ENCODE measurements around the gene FGFR3. TPM values are rescaled to one million over a fixed set of nuclear protein-coding genes. Genes with fewer than 3 reads are reported as not detected.

The FGFR3 gene
- total and polyA plus RNA-seq, 10 of the 15 experiments (the other 5 are each of a cell fraction or from before 2014, with no cell fraction given): 0.05 to 0.33 (median 0.18) TPM; not detected in 6

DNA sequence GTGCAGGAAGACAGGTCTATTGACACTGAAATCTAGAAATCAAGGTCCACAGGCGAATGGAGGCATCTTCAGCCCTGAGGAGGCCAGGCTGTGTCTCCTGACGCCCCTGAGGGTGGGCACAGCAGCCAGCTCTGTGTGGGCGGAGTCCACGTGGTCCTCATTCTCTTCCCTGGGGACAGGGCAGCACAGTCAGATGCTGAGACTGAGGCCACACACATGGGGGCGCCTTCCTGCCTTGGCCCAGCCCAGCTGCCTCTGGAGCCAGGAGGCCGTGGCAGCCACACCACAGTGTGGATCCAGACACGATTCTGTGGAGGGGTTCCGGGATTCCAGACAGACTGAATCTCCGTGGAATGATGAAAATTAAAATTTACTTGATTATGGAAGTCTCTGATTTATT, 20.8 kb downstream of the FGFR3 start:
- H3K79me2 ChIP-seq (ENCODE audit: control insufficient read depth, insufficient read depth, low read length): no peaks in the 10 kb centered on the region
- SMC1A ChIA-PET (ENCODE audit: uncharacterized antibody, unreplicated experiment): no interaction called here
- no peak overlapping the region for H3K4me2 ChIP-seq (ENCODE audit: control insufficient read depth, insufficient read depth)
- H3K36me3 ChIP-seq (ENCODE audit: control insufficient read depth in 2 of 2, insufficient read depth in 2 of 2, low read length in 1 of 2): peaks cover 10 to 22% of the 10 kb centered on the region in 2 experiments; a peak in 3 of 4 replicates
- ATAC-seq: 0 out of 3 replicates have a peak, but pooled peaks have one; percentile 7
- no peak for DNase-seq (ENCODE audit: low read depth, low spot score)
- intact Hi-C loops (cut with micrococcal nuclease; ENCODE audit: unreplicated experiment): no loop called here
- TF ChIP-seq SMC3 (IDR thresholded peaks at IDR 0.05; ENCODE audit: borderline replicate concordance, low read length): peak; percentile 4; the same call in 1 of the 2 replicates
- no peak for TF ChIP-seq CREB1 (IDR thresholded peaks at IDR 0.05; ENCODE audit: low read depth)
- peak; percentile 36 for TF ChIP-seq MEF2B (IDR thresholded peaks at IDR 0.05; ENCODE audit: partially characterized antibody, poor library complexity, severe bottlenecking)
- TF ChIP-seq, protein P1, sequence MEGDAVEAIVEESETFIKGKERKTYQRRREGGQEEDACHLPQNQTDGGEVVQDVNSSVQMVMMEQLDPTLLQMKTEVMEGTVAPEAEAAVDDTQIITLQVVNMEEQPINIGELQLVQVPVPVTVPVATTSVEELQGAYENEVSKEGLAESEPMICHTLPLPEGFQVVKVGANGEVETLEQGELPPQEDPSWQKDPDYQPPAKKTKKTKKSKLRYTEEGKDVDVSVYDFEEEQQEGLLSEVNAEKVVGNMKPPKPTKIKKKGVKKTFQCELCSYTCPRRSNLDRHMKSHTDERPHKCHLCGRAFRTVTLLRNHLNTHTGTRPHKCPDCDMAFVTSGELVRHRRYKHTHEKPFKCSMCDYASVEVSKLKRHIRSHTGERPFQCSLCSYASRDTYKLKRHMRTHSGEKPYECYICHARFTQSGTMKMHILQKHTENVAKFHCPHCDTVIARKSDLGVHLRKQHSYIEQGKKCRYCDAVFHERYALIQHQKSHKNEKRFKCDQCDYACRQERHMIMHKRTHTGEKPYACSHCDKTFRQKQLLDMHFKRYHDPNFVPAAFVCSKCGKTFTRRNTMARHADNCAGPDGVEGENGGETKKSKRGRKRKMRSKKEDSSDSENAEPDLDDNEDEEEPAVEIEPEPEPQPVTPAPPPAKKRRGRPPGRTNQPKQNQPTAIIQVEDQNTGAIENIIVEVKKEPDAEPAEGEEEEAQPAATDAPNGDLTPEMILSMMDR (IDR thresholded peaks at IDR 0.05 in 2 of 3, conservative IDR thresholded peaks at IDR 0.05 in 1 of 3; ENCODE audit: control insufficient read depth in 2 of 3, extremely low read depth in 1 of 3, insufficient read depth in 1 of 3, low read depth in 3 of 3, low read length in 3 of 3): peak in 2 of 3 experiments; percentile 8 to 24; a peak in 4 of 6 replicates
- no peak for TF ChIP-seq FOXK2 (IDR thresholded peaks at IDR 0.05)
- POLR2A ChIA-PET: no interaction called here
- CTCF ChIA-PET: interaction anchor here (1.0 to 2.8 kb wide), 2 partner anchors 70 to 87 kb away, joined by 3 to 24 read pairs; no protein-coding TSS in a partner anchor
- no peaks in the 10 kb centered on the region for H4K20me1 ChIP-seq (ENCODE audit: control insufficient read depth, insufficient read depth)
- H2AFZ ChIP-seq (ENCODE audit: control insufficient read depth, low read depth, low read length): no peak overlapping the region
- no peaks in the 10 kb centered on the region for H3K27me3 ChIP-seq (replicated peaks in 1 of 2; ENCODE audit: control insufficient read depth in 2 of 2, insufficient read depth in 2 of 2, low read length in 1 of 2)
- WGBS (ENCODE audit: insufficient coverage, insufficient replicate concordance, low lambda C conversion rate, missing lambda C conversion rate): 44% methylated on average over 9 of the region's 9 CpGs
- H3K4me3 ChIP-seq: no peak overlapping the region
- no peak overlapping the region for H3K9ac ChIP-seq (ENCODE audit: control insufficient read depth, insufficient read depth, low read length)
- in situ Hi-C loops (cut with MboI): no loop called here
- no peaks in the 10 kb centered on the region; the same call in 1 of the 2 replicates for H3K4me1 ChIP-seq (ENCODE audit: control insufficient read depth, insufficient read depth, low read length)
- RAD21 ChIA-PET (ENCODE audit: unreplicated experiment): interaction anchor here (1.1 kb wide), 1 partner anchor 86 kb away, joined by 4 read pairs; no protein-coding TSS in a partner anchor
- H3K9me3 ChIP-seq (replicated peaks; ENCODE audit: control insufficient read depth, insufficient read depth, low read length): no peaks in the 10 kb centered on the region
- no peak for FAIRE-seq
- H3K27ac ChIP-seq (ENCODE audit: control insufficient read depth, insufficient read depth): no peak overlapping the region
- no TSS peak for BruUV-seq (replicated peaks)
